ENCODE measurements around the gene CHGA. TPM values are rescaled to one million over a fixed set of nuclear protein-coding genes. Genes with fewer than 3 reads are reported as not detected.

The CHGA gene
- total and polyA plus RNA-seq, 2 of the 8 experiments (the other 6 are each of a cell fraction or from before 2014, with no cell fraction given) = 17.5 to 28.2 TPM

DNA sequence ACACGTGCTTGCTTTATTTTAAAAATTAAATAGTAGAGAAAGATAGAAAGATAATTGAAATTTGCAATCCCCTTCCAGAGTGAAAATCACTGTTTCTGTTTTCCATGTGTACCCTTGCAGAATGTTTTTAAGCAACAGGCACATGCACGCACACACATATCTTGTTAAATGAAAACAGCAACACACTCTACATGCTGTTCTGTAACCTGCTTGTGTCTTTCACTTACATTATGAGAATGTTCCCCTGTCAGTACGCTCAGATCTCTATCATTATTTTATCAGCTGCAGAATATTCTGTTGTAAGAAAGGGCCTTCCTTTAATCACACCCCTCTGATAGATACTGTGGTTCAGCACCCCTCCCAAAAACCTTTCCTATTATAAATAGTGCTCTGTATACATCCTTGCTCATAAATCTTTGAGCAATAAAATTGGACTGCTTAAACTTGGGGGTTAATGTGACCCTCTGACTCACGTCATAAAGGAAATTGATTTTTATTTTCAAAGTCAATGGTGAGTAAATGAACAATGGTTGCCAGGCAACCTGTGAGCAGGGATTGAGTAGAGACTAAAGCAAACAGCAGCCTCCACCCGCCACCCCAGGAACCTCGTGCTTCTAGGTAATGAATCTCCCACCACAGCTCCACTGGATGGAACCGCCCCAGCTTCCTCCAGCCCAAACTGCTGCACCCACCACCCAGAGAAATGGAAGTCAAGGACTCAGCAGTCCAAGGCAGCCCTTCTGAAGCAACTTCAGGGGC, 31.9 kb upstream of the CHGA start (continued):
- TF ChIP-seq BACH1 (IDR thresholded peaks at IDR 0.05; ENCODE audit: low read length) = no peak

Measured in H1 (cell line).